GM12874 (cell line): ENCODE measurements around the gene PSD4.

Source experiments
- TF ChIP-seq, protein P1 (sequence below): IDR thresholded peaks from 2 replicates; pipeline ENCODE4 v1.5.1; 2011; ENCODE audit warnings: low read depth, mild to moderate bottlenecking, control low read depth, low read length, moderate library complexity; ENCODE audit not compliant: insufficient read depth

The PSD4 gene

GRCh38 chr2:113209646-113210171 lies 35.9 kb downstream of the PSD4 start:
- TF ChIP-seq, protein P1, sequence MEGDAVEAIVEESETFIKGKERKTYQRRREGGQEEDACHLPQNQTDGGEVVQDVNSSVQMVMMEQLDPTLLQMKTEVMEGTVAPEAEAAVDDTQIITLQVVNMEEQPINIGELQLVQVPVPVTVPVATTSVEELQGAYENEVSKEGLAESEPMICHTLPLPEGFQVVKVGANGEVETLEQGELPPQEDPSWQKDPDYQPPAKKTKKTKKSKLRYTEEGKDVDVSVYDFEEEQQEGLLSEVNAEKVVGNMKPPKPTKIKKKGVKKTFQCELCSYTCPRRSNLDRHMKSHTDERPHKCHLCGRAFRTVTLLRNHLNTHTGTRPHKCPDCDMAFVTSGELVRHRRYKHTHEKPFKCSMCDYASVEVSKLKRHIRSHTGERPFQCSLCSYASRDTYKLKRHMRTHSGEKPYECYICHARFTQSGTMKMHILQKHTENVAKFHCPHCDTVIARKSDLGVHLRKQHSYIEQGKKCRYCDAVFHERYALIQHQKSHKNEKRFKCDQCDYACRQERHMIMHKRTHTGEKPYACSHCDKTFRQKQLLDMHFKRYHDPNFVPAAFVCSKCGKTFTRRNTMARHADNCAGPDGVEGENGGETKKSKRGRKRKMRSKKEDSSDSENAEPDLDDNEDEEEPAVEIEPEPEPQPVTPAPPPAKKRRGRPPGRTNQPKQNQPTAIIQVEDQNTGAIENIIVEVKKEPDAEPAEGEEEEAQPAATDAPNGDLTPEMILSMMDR = no peak

DNA sequence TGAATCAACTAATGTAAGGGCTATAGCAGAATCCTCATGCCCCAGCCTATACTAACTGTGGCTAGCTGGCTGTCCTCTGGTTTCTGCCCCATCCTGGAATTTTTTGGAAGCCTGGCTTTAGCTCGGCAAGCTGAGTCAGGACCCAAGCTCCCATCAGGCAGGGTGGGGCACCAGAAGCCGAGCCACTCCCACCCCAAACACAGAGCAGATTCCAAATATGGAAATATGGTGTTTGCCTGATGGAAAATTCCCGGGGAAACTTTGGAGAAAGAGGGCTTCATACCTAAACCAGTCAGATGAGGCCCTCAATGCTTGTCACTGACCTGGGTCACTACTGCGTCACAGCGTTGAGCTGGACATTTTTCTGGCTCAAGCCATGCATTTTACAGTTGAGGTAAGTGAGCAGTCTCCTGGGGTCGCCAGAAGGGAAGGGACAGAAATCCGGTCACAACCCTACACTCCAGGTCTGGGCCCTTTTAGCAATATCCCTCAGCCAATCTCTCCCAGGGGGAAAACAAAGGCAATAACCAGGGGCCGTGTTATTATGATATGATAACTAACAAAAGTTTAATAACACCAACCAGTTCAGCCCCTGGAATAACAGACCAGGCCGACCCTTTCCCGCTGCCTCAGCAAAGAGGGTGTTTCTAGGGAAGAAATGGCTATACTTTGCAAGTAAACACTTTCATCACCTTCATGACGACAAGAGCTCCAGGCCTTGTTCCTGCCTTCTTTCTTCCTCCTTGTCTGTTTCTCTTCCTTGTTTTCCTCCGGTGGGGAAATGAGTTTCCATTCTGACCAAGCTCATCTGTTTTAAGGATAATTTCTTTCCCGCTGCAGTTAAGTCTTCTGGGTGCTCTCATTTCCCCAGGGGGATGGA lies 37.7 kb downstream of the PSD4 start:
- TF ChIP-seq, protein P1 = no peak

GRCh38 chr2:113212245-113213060 lies 38.7 kb downstream of the PSD4 start:
- TF ChIP-seq, protein P1 = no peak

DNA sequence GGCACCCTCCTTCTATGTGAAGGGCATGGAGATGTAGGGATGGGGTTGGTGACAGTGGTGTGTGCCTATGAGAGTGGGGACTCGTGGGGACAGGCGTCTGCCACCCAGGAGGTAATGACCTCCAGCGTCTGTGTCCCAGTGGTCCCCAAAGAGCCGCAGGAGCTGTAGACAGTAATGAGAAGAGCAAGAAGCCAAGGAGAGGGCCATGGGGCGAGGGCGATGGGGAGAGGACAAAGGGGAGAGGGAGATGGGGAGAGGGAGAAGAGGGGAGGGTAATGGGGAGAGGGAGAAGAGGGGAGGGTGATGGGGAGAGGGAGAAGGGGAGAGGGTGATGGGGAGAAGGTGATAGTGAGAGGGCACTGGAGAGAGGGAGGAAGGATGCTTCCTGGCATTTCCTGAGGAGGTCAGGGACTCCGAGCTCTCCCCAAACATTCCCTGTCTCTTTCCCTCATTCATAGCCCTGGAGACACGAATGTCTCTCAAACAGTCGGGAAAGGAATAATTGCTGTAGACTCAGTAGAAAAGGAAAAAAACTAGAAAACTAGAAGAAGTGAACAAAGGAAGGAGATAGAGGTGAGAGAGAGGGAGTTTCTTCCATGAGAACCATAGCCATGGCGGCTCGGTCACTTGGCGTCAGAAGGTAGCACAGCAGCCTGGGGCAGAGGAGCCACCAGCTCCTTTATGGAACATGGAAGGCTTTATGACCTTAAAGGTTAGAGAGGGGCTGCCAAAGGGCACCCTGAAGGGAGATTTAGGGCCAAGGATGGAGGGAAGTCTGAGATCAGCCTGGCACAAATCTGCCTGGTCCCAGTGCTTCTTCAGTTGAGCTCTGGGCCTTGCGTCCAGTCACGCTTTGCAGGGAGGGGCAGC lies 39.5 kb downstream of the PSD4 start:
- TF ChIP-seq, protein P1 = no peak

GRCh38 chr2:113214141-113214540 lies 40.4 kb downstream of the PSD4 start:
- TF ChIP-seq, protein P1 = no peak

GRCh38 chr2:113215056-113215455 lies 41.3 kb downstream of the PSD4 start:
- TF ChIP-seq, protein P1 = no peak

GRCh38 chr2:113216321-113216720 lies 42.5 kb downstream of the PSD4 start:
- TF ChIP-seq, protein P1 = no peak
